NCI-H748 (cell line): Measurements from ENCODE around the gene HEPN1.

Source experiments
- DNase-seq: peaks from one replicate; lab custom pipeline; 2025; ENCODE audit not compliant: unreplicated experiment; lab: John Stamatoyannopoulos, UW

Gene HEPN1

GRCh38 chr11:124884869-124885479 lies 34.1 kb upstream of the HEPN1 start:
- DNase-seq = no peak

- DNase-seq = no peak
Measured at GRCh38 chr11:124886476-124886875, 32.6 kb upstream of the HEPN1 start.

DNA sequence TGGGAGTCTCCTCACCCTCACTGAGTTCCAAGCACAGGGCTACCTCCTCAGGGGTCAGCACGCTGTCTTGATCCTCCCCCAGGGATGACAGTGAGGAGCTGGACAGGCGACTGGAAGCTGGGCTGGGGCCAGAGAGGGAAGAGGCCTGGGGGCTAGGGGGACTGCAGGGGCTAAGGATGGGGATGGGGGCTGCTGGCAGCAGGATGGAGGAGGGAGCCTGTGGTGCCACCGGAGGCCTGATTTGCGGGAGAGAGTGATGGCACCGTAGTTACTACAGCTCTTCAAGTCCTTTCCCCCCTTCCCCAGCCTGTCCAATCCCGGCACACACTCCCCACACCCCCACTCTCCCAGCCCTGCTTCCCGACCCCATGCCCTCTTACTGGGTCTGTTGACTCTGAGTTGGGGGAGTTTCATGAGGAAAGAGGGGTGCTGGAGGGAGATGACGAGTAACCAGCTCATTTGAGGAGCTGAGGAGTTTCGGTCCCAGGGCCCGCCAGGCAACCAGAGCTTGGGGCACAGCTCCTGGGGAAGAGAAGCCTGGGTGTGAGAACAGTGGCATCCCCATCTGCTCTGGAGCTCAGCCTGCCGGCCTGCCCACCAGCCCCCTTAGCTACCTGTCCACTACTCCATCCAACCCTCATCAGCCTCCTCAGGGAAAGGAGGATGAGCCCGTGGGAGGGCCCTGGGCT lies 31.9 kb upstream of the HEPN1 start:
- DNase-seq = no peak

GRCh38 chr11:124887667-124888013 lies 31.4 kb upstream of the HEPN1 start:
- no peak for DNase-seq

- no peak for DNase-seq
Measured at GRCh38 chr11:124889191-124890091, 29.6 kb upstream of the HEPN1 start.

- no peak for DNase-seq
Measured at GRCh38 chr11:124890151-124890550, 28.9 kb upstream of the HEPN1 start.

- DNase-seq = no peak
Measured at GRCh38 chr11:124890683-124891372, 28.2 kb upstream of the HEPN1 start.

- no peak for DNase-seq
Measured at GRCh38 chr11:124891373-124891861, 27.6 kb upstream of the HEPN1 start.

- DNase-seq = no peak
Measured at GRCh38 chr11:124892146-124892545, 26.9 kb upstream of the HEPN1 start.

DNA sequence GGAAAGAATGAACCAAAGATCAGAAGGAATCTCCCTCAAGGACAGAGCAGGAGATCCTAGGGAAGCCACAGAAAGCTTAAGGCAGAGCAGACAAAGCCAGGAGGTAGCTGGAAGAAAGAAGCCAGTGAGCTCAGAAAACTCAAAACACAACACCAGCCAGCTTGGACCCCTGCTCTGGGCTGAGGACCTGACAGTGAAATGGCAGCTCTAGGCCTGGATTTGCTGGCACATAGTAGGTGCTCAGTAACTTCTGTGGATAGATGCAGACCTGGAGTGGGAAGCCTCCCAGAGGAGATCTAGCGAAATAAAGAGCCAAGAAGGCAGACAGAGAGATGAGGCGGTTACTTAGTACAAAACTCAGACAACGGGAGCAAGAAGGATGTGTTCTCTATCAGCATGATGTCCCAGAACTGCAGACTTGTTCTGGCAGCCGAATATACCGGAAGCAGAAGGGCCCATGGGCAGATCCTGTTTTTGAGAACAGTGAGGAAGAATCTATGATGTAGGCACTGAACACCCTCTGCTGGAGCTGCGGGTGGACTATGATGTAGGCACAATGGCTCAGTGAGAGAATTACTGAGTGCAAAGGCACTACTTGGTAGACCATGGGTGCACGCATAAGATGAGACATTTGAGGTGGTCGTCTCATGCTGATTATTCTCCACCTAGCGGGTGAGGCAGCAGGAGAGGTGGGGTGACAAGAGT lies 26.1 kb upstream of the HEPN1 start:
- no peak for DNase-seq

DNA sequence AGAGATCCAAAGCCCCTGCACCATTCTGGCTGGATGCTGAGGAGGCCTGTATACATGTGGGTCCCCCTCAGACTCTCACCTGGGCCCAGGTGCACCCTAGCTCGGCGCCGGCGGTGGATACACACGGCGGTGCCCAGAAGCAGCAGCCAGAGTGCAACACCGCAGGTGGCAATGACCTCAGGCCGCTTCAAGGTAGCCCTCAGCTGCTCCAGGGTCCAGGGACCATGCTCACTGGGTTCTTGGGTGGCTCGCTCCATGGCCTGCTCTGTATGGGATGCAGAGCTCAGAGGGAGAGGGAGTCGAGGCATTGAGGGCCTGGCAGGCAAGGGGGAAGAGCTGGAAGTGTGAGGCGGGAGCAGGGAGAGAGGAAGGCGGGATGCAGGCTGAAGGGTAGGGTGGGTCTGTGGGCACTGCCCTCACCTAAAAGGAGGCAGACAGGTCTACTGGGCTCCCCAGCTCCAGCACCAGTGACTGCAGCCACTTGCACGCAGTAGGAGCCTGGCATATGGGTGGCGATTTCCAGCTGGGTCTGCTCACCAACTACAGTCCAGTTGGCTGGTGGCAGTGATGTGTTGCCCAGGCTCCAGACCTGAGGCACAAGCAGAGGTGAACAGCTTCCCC lies 25.2 kb upstream of the HEPN1 start:
- DNase-seq = no peak

GRCh38 chr11:124894606-124895430 lies 24.2 kb upstream of the HEPN1 start:
- no peak for DNase-seq

GRCh38 chr11:124895471-124895971 lies 23.5 kb upstream of the HEPN1 start:
- DNase-seq = no peak

- no peak for DNase-seq
Measured at GRCh38 chr11:124896071-124896750, 22.8 kb upstream of the HEPN1 start.

GRCh38 chr11:124896821-124897391 lies 22.1 kb upstream of the HEPN1 start:
- DNase-seq = no peak

DNA sequence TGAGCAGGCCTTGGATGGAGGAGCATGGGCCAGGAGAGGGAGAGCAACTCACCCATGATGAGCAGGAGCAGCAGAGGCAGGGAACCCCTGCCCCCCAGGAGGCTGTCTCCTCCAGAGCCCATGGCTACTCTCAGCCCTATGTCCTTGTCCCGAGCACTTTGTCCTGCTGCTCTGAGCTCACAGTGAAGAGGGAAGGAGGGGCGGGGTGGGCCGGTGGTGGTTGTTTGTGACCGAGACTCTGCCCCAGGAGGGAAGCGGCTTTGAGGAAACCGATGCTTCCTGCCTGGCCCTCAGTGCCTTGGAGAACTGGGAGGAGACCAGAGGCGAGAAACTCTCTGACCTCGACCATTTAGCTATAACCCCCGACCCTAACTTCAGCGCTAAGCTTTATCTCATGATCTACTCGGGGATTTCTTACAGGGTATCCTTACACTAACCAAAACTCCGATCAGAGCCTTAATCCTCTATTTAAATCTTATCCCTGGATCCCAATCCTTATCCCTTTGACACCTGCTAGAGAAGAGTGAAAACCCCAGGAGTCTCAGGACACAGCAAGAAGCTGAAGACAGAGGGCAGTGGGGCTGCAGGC lies 21.3 kb upstream of the HEPN1 start, which contains the start of gene ROBO4:
Gene ROBO4 (minus strand): TSS at position 192 of the 589 bp plus-strand sequence. CDS start 70 bp downstream, at position 122.
- DNase-seq = no peak

GRCh38 chr11:124898263-124898680 lies 20.8 kb upstream of the HEPN1 start:
- DNase-seq = no peak

DNA sequence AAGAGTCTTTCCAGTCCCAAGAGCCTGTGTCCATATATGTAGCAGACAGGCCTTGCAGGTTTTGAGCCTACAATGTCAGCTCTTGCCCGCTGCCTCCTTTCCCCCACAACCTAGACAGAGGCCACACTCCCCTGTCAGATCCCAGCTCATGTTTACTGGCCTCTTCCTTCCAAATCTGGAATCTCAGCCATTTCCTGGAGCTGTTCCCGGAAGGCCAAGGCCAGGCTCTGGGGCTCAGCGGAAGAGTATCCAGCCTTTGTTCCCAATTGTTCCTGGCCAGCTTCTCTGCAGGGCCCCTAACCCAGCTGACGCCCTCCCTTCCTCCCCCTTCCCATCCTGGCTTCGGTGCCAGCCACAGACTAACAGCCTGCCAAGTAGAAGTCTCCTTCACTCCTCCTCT lies 20.3 kb upstream of the HEPN1 start:
- no peak for DNase-seq
